CD4-positive, alpha-beta T cell treated with Interleukin-6 for 4 hours (primary cell): ENCODE measurements around the gene FBXL22.
"Not testable (repeated sequence)": the region's sequence is repeated elsewhere in the genome, so short reads cannot be mapped to it uniquely, and the experiment has no call there.

Experiments used
- DNase-seq: peaks from one replicate; pipeline ENCODE4 v3.0.0-alpha.2; 2020; ENCODE audit warnings: mixed read lengths

The FBXL22 gene

GRCh38 chr15:63615935-63616334 lies 18.7 kb downstream of the FBXL22 start:
- no peak for DNase-seq

DNA sequence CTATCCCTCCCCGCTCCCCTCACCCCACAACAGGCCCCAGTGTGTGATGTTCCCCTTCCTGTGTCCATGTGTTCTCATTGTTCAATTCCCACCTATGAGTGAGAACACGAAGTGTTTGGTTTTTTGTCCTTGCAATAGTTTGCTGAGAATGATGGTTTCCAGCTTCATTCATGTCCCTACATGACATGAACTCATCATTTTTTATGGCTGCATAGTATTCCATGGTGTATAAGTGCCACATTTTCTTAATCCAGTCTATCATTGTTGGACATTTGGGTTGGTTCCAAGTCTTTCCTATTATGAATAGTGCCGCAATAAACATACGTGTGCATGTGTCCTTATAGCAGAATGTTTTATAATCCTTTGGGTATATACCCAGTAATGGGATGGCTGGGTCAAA lies 20.0 kb downstream of the FBXL22 start:
- DNase-seq: not testable (repeated sequence)

- not testable (repeated sequence) for DNase-seq
Measured at GRCh38 chr15:63617627-63618026, 20.4 kb downstream of the FBXL22 start.

DNA sequence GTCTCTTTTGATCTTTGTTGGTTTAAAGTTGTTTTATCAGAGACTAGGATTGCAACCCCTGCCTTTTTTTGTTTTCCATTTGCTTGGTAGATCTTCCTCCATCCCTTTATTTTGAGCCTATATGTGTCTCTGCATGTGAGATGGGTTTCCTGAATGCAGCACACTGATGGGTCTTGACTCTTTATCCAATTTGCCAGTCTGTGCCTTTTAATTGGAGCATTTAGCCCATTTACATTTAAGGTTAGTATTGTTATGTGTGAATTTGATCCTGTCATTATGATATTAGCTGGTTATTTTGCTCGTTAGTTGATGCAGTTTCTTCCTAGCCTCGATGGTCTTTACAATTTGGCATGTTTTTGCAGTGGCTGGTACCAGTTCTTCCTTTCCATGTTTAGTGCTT lies 23.6 kb downstream of the FBXL22 start:
- DNase-seq: not testable (repeated sequence)

DNA sequence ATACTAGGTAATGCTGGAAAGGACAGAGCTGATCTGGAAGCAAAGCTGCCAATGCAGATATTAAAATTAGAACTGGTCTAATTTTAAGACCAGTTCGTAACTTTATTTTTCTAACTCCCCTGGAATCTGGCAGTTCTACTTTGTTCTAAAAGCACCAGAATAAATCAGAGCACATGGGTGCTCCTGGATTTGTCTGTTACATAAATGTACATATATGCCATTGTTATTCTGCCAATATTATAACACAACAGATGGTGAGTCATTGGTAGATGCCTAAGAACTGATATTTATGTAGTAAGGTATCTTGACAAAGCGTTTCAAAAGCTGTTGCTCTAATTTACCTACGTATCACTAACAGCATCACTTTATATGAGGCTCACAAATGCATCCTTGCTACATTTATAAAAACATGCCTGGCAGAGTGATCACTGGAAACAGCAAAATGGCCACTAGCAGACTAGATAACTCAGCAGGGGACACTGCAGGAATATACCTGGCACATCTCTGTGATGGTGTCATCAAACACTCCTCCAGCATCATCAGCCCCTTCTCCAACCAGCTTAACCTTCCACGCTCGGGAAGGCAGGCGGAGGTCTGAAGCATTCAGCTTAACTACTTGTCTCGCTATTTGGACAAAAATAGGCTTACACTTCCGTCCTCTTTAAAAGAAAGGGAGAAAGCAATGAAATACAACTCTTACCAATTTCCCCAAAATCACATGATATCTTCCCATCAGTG lies 26.2 kb downstream of the FBXL22 start:
- DNase-seq: no peak

GRCh38 chr15:63626955-63627354 lies 29.8 kb downstream of the FBXL22 start:
- no peak for DNase-seq

DNA sequence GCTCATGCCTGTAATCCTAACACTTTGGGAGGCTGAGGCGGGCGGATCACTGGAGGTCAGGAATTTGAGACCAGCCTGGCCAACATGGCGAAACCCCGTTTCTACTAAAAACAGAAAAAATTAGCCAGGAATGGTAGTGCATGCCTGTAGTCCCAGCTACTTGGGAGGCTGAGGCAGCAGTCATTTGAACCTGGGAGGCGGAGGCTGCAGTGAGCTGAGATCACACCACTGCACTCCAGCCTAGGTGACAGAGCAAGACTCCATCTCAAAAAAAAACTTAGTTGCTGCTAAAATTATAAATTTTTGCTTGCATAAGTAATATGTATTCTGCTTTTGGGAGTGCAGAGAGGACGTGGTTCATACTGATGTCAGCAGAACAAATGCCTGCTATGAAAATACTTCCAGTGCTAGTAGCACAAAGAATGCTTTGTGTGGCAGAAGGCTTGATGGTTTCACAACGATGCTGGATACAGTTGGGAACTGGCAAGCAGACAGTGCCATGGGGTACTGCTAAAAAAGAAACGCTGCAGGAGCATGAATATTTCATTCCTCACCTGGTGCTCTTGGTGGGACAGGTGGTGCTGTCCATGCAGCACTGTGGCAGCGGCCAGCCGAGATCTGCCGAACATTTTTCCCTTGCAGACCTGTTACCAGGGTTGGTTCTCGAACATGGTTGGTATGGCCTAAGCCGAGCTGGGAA lies 31.1 kb downstream of the FBXL22 start:
- no peak for DNase-seq

DNA sequence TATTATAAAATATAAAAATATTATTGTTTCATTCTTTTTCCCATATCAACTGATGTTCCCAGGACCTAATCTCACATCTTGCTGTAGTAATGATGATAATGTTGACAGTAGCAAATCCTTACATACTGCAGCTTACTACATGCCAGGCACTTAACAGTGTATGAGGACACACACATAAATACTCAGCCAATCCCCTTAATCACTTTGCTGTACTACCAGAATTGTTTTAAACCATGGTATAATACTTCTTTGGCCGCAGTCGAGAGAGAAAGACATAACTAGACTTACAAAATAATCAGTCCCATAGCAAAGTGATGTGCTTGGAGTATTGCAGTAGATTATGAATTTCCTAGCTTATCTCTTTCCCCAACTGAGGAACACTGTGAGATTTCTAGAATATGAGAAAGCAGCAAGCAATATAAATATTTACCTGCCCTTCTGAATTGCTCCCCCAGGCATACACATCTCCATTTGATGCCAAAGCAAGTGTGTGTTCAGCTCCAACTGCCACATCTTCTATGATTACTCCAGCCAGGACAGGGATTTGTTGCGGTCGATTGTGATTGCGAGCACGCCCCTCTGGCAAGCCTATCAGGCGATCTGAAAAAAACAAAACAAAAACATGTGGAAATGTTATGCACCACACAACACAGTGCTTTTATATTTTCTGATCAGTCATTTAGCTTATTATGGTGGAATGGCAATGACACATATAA lies 33.0 kb downstream of the FBXL22 start:
- no peak for DNase-seq

DNA sequence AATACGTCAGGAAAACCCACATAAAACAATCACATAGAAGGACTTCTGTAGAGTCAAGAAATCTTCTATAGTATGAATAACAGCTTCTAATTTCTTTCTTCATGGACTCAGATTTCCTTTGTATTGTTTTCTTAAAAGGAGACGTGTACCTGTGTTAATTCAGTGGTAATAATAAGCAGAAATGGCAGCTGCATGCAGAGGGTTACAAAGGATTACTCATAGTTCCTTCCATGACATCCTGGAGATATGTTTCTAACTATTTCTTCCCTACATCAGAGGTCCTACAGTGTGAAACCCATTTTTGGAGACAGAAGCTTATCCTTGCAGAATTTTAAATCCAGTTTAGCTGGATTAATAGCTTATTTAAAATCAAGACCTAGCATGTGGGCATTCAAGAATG lies 36.1 kb downstream of the FBXL22 start:
- no peak for DNase-seq

DNA sequence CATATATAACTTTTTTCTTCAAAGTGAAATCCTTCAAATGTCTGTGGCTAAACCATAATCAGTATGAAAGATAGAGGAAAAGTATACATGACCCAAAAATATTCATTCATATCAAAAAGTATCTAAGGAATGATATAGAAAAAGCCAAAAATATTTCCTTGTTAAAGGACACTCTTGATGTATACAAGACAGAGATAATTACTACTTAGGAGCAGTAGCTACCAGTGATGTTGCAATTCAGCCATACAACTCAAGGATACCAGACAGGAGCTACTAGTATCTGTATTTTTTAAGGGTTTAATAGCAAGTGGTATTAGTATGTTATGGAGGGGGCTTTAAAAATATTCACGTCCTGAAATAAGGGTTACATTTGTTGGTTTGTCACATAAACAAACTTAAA lies 37.0 kb downstream of the FBXL22 start:
- DNase-seq: no peak

GRCh38 chr15:63636518-63637061 lies 39.4 kb downstream of the FBXL22 start:
- no peak for DNase-seq

DNA sequence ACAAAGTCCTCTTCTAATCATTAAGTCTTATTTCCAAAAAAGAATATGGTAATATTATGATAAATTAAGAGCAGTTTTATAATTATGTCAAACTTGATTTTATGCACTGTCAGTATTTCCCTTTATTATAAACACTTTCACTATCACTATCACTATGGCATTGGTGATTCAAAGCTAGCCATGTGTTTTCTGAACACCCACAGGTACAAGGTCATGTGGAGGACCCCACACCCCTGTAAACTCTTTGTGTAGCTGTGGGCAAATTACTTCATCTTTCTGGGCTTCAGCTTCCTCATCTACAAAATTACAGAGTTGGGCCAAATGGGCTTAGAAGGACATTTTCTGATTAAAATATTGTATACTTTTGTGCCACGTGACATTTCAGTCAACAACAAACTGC lies 41.7 kb downstream of the FBXL22 start:
- DNase-seq: no peak

DNA sequence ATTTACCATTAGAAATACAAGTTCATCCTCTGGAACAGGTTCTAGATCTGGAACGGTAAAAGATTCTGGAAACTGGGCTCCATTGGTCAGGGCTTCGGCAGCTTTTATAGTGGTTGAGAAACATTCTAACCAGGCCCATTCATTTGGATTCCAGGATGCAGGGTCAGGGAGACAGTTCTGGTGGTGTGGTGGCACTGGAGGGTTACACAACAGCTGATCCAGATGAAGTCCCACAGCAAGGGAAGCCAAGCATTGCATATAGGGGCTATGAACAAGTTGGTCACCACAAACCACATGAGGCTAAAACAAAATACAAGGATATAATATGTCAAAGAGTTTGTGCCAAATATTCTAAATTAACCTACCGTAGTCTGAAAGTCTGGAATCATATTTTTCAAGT lies 43.0 kb downstream of the FBXL22 start:
- DNase-seq: no peak
